CD4-positive, alpha-beta memory T cell (primary cell): ENCODE results near the gene CGNL1. TPM values are rescaled to one million over a fixed set of nuclear protein-coding genes. Genes with fewer than 3 reads are reported as not detected.

Experiments
- CTCF ChIA-PET: fragments of 350-600 bp; sonication (Branson Sonifier 250); formaldehyde crosslinking; loops from one replicate; lab custom pipeline; 2021; ENCODE audit warnings: inconsistent platforms; ENCODE audit not compliant: partially characterized antibody; lab: Charles Lee
- POLR2A ChIA-PET: fragments of 350-600 bp; sonication (Branson Sonifier 250); formaldehyde crosslinking; loops from one replicate; lab custom pipeline; 2021; ENCODE audit not compliant: partially characterized antibody; lab: Charles Lee
- DNase-seq, 5 donors: peaks; one replicate each; pipeline versions ENCODE4 v3.0.0 to v3.0.0-alpha.2; 2020 to 2022; ENCODE audit warnings: mixed read lengths in 1 of 5
- H3K27ac ChIP-seq: one replicate; pipeline ENCODE4 v1.7.0; 2013; ENCODE audit warnings: low read depth, low read length
- H3K27me3 ChIP-seq: 2 replicates; pipeline ENCODE4 v1.7.0; 2013; ENCODE audit warnings: mild to moderate bottlenecking, low read length, moderate library complexity; ENCODE audit not compliant: insufficient read depth
- H3K36me3 ChIP-seq: 2 replicates; pipeline ENCODE4 v1.7.0; 2013; ENCODE audit warnings: mild to moderate bottlenecking, low read length, moderate library complexity; ENCODE audit not compliant: insufficient read depth
- H3K4me1 ChIP-seq: 2 replicates; pipeline ENCODE4 v1.7.0; 2013; ENCODE audit warnings: mild to moderate bottlenecking, low read length, moderate library complexity; ENCODE audit not compliant: insufficient read depth
- H3K4me3 ChIP-seq, 2 donors: one replicate each; pipeline ENCODE4 v1.7.0; 2013; ENCODE audit warnings: low read length in 2 of 2, mild to moderate bottlenecking in 1 of 2
- H3K9me3 ChIP-seq, 2 donors: one replicate each; pipeline ENCODE4 v1.7.0; 2013; ENCODE audit warnings: low read length in 2 of 2, control low read depth in 1 of 2; ENCODE audit not compliant: control insufficient read depth in 1 of 2
- H3K27ac Mint-ChIP-seq, 7 donors: one replicate each; pipeline ENCODE4 v1.8.0; 2020 to 2021; ENCODE audit warnings: mixed read lengths in 7 of 7, mild to moderate bottlenecking in 6 of 7, inconsistent platforms in 3 of 7, moderate library complexity in 3 of 7
- H3K27me3 Mint-ChIP-seq, 2 donors: one replicate each; pipeline ENCODE4 v1.8.0; 2020 to 2021; ENCODE audit warnings: mixed read lengths in 2 of 2
- H3K36me3 Mint-ChIP-seq, 2 donors: one replicate each; pipeline ENCODE4 v1.8.0; 2020 to 2021; ENCODE audit warnings: mixed read lengths in 2 of 2, inconsistent platforms in 1 of 2, mild to moderate bottlenecking in 1 of 2
- H3K4me1 Mint-ChIP-seq, 4 donors: one replicate each; pipeline ENCODE4 v1.8.0; 2020 to 2021; ENCODE audit warnings: mixed read lengths in 4 of 4, mild to moderate bottlenecking in 1 of 4
- H3K4me3 Mint-ChIP-seq, 8 donors: one replicate each; pipeline ENCODE4 v1.8.0; 2020 to 2021; ENCODE audit warnings: mixed read lengths in 8 of 8, mild to moderate bottlenecking in 7 of 8, moderate library complexity in 6 of 8, inconsistent platforms in 3 of 8
- H3K9me3 Mint-ChIP-seq, 8 donors: one replicate each; pipeline ENCODE4 v1.8.0; 2020 to 2021; ENCODE audit warnings: mixed read lengths in 8 of 8, mild to moderate bottlenecking in 5 of 8, inconsistent platforms in 3 of 8, moderate library complexity in 1 of 8
- intact Hi-C: fragments of 100-400 bp; cut with micrococcal nuclease; formaldehyde crosslinking; loops from one replicate; pipeline ENCODE4 v1.15.1; 2023
- polyA plus RNA-seq, 2 donors: library from polyadenylated mRNA; unstranded; fragments of 300-500 nt; fragmentation: Illumina TruSeq; gene quantifications; one replicate each; pipeline ENCODE4 v1.2.3, GENCODE V29; 2021
- total RNA-seq, 2 experiments: library from RNA; stranded (reverse); gene quantifications; one replicate each; pipeline ENCODE4 v1.2.3, GENCODE V29; 2021

The CGNL1 gene
- total and polyA plus RNA-seq, 4 experiments from 2014 or later, result not detected

DNA sequence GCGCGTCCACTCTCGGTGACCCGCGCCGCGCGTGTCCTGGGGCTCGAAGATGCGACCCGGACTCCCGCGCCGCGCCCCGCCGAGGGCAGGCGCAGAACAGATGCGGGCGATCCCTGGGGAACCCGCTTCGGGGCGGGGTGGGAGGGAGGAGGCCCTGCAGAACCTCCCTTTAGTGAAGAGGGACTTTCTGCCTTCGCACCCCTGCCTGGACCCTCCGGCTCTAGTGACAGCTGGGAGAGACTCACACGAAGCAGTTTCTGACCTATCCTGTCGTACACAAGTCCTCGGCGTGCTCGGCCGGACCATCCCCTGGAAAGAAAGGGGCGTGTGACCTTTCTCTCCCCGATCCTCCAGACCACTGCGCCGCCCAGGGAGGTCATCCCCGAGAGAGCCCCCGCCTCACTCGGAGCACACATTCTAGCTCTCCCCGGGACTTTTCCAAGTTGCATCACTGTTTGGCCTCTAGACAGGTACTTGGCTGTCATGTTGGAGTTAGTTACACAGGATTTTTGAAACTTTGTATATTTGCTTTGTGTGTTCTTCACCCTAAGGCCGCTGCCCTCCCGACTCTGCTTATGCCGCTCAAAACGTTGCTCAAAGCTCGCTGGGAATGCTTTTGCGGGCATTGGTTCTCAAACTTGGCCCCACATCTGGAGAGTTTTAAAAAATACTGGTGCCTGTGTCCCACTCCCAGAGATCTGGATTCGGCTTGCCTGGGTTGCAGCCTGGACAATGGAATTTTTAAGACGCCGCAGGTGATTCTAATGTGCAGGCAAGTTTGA is 582 bp downstream of the CGNL1 start:
- peaks cover 10% of the 10 kb centered on the region for H3K27me3 ChIP-seq
- peak overlapping the region in 5 of 8 donors; percentile 31 to 77 (median 59) for H3K4me3 Mint-ChIP-seq
- H3K27ac Mint-ChIP-seq, result no peak overlapping the region
- no peak overlapping the region for H3K4me3 ChIP-seq
- ChIA-PET POLR2A (no interaction called here), CTCF (no interaction called here)
- no peaks in the 10 kb centered on the region for H3K36me3 Mint-ChIP-seq
- H3K36me3 ChIP-seq, result no peaks in the 10 kb centered on the region
- H3K27me3 Mint-ChIP-seq, result peaks cover 39 to 46% of the 10 kb centered on the region in 2 donors
- intact Hi-C loops, result no loop called here
- no peaks in the 10 kb centered on the region for H3K9me3 ChIP-seq
- H3K4me1 ChIP-seq, result no peaks in the 10 kb centered on the region
- H3K27ac ChIP-seq, result no peak overlapping the region
- H3K9me3 Mint-ChIP-seq, result peaks cover 0 to 4% (median 0%) of the 10 kb centered on the region in 8 donors
- DNase-seq, result no peak
- H3K4me1 Mint-ChIP-seq, result peaks cover 4 to 15% (median 10%) of the 10 kb centered on the region in 4 donors

- no peaks in the 10 kb centered on the region for H3K9me3 ChIP-seq
- H3K27me3 ChIP-seq, result peaks cover 10% of the 10 kb centered on the region
- peaks cover 0 to 4% (median 0%) of the 10 kb centered on the region in 8 donors for H3K9me3 Mint-ChIP-seq
- H3K27ac ChIP-seq, result no peak overlapping the region
- H3K36me3 Mint-ChIP-seq, result no peaks in the 10 kb centered on the region
- H3K4me1 ChIP-seq, result no peaks in the 10 kb centered on the region
- peak overlapping the region in 4 of 8 donors; percentile 7 to 77 (median 59) for H3K4me3 Mint-ChIP-seq
- DNase-seq, result no peak
- peaks cover 39 to 46% of the 10 kb centered on the region in 2 donors for H3K27me3 Mint-ChIP-seq
- POLR2A ChIA-PET, result no interaction called here
- H3K36me3 ChIP-seq, result no peaks in the 10 kb centered on the region
- H3K4me1 Mint-ChIP-seq, result peaks cover 4 to 15% (median 10%) of the 10 kb centered on the region in 4 donors
- intact Hi-C loops, result no loop called here
- no peak overlapping the region for H3K27ac Mint-ChIP-seq
- H3K4me3 ChIP-seq, result no peak overlapping the region
- CTCF ChIA-PET, result no interaction called here
Measured at GRCh38 chr15:57377478-57377847, 1.2 kb downstream of the CGNL1 start.

- Mint-ChIP-seq H3K9me3 (peaks cover 0 to 2% (median 0%) of the 10 kb centered on the region in 8 donors), H3K27me3 (peaks cover 38% of the 10 kb centered on the region in 2 donors), H3K4me1 (peaks cover 4 to 15% (median 10%) of the 10 kb centered on the region in 4 donors), H3K4me3 (no peak overlapping the region), H3K36me3 (no peaks in the 10 kb centered on the region), H3K27ac (no peak overlapping the region)
- H3K27ac ChIP-seq, result no peak overlapping the region
- peaks cover 10% of the 10 kb centered on the region for H3K27me3 ChIP-seq
- intact Hi-C loops, result no loop called here
- H3K36me3 ChIP-seq, result no peaks in the 10 kb centered on the region
- CTCF ChIA-PET, result no interaction called here
- DNase-seq, result no peak
- H3K4me3 ChIP-seq, result no peak overlapping the region
- no peaks in the 10 kb centered on the region for H3K4me1 ChIP-seq
- no peaks in the 10 kb centered on the region for H3K9me3 ChIP-seq
- POLR2A ChIA-PET, result no interaction called here
Measured at GRCh38 chr15:57379487-57379886, 3.2 kb downstream of the CGNL1 start.

GRCh38 chr15:57380854-57381253 is 4.5 kb downstream of the CGNL1 start:
- Mint-ChIP-seq H3K4me3 (no peak overlapping the region), H3K4me1 (peaks cover 3 to 12% (median 9%) of the 10 kb centered on the region in 4 donors), H3K36me3 (no peaks in the 10 kb centered on the region), H3K27me3 (peaks cover 30% of the 10 kb centered on the region in 2 donors), H3K27ac (no peak overlapping the region), H3K9me3 (peaks cover 0 to 2% (median 0%) of the 10 kb centered on the region in 8 donors)
- intact Hi-C loops, result no loop called here
- H3K27me3 ChIP-seq, result peaks cover 10% of the 10 kb centered on the region
- H3K4me3 ChIP-seq, result no peak overlapping the region
- CTCF ChIA-PET, result no interaction called here
- no peaks in the 10 kb centered on the region for H3K9me3 ChIP-seq
- no peak for DNase-seq
- POLR2A ChIA-PET, result no interaction called here
- no peaks in the 10 kb centered on the region for H3K36me3 ChIP-seq
- H3K27ac ChIP-seq, result no peak overlapping the region
- no peaks in the 10 kb centered on the region for H3K4me1 ChIP-seq

GRCh38 chr15:57382215-57382614 is 5.9 kb downstream of the CGNL1 start:
- H3K4me1 Mint-ChIP-seq, result peaks cover 0 to 5% (median 2%) of the 10 kb centered on the region in 4 donors

DNA sequence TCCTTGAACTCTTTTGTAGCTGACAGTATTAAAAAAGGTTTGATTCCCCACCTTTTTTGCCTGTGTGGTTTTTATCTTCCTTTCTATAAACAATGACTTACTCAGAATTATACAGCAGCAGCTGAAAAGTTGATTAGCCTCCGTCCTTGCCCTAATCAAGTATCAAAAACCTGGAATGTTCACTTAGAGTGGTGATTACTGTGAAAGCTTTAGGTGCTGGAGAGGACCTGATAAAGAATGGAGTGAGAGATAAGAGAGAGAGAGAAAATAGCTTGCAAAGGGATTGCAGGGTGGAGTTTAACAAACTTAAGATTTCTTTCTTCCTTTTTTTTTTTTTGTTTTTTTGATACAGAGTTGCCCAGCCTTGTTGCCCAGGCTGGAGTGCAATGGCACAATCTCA is 6.7 kb downstream of the CGNL1 start:
- Histone ChIP-seq H3K4me3 (no peak overlapping the region), H3K27me3 (no peaks in the 10 kb centered on the region), H3K27ac (no peak overlapping the region), H3K9me3 (no peaks in the 10 kb centered on the region), H3K4me1 (no peaks in the 10 kb centered on the region), H3K36me3 (no peaks in the 10 kb centered on the region)
- Mint-ChIP-seq H3K27me3 (peaks cover 15 to 20% of the 10 kb centered on the region in 2 donors), H3K36me3 (no peaks in the 10 kb centered on the region), H3K27ac (no peak overlapping the region), H3K9me3 (no peaks in the 10 kb centered on the region), H3K4me3 (no peak overlapping the region), H3K4me1 (no peaks in the 10 kb centered on the region)
- intact Hi-C loops, result no loop called here
- CTCF ChIA-PET, result interaction anchor here (1.0 kb wide), 1 partner anchor 24 kb away, joined by 3 read pairs; no protein-coding TSS in a partner anchor
- DNase-seq, result no peak
- POLR2A ChIA-PET, result no interaction called here

More at GRCh38 chr15:57382215-57382614, 5.9 kb downstream of the CGNL1 start:
- H3K36me3 ChIP-seq, result no peaks in the 10 kb centered on the region
- H3K9me3 ChIP-seq, result no peaks in the 10 kb centered on the region
- ChIA-PET CTCF (interaction anchor here (1.0 kb wide), 1 partner anchor 25 kb away, joined by 3 read pairs; no protein-coding TSS in a partner anchor), POLR2A (no interaction called here)
- H3K4me3 Mint-ChIP-seq, result no peak overlapping the region
- H3K27me3 ChIP-seq, result peaks cover 5% of the 10 kb centered on the region
- H3K27ac Mint-ChIP-seq, result no peak overlapping the region
- H3K9me3 Mint-ChIP-seq, result no peaks in the 10 kb centered on the region
- peaks cover 23 to 26% of the 10 kb centered on the region in 2 donors for H3K27me3 Mint-ChIP-seq
- H3K36me3 Mint-ChIP-seq, result no peaks in the 10 kb centered on the region
- intact Hi-C loops, result no loop called here
- DNase-seq, result no peak
- no peaks in the 10 kb centered on the region for H3K4me1 ChIP-seq
- H3K4me3 ChIP-seq, result no peak overlapping the region
- no peak overlapping the region for H3K27ac ChIP-seq

DNA sequence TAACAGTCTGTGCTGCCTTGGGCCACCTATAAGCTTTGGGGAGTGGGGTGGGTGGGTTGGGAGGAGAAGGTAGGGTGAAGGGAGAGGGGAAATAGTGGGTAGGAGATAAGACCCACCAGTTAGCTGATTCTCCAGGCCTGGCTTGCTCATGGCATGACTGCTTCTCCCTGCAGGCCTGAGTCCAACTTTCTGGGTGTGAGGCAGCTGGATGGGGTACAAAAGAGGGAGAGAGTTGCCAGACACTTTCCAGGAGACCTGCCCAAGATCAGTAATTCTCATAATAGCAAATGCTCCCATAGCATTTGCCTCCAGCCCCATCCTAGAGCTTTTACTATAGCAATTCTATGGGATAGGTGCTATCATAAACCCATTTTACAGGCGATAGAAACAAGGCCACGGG is 7.7 kb downstream of the CGNL1 start:
- ChIA-PET POLR2A (no interaction called here), CTCF (no interaction called here)
- no peak overlapping the region for H3K4me3 ChIP-seq
- intact Hi-C loops, result no loop called here
- no peak for DNase-seq
- Mint-ChIP-seq H3K4me1 (no peaks in the 10 kb centered on the region), H3K27ac (no peak overlapping the region), H3K4me3 (no peak overlapping the region), H3K9me3 (no peaks in the 10 kb centered on the region), H3K27me3 (peaks cover 13 to 15% of the 10 kb centered on the region in 2 donors), H3K36me3 (no peaks in the 10 kb centered on the region)
- no peaks in the 10 kb centered on the region for H3K27me3 ChIP-seq
- no peak overlapping the region for H3K27ac ChIP-seq
- H3K9me3 ChIP-seq, result no peaks in the 10 kb centered on the region
- H3K4me1 ChIP-seq, result no peaks in the 10 kb centered on the region
- no peaks in the 10 kb centered on the region for H3K36me3 ChIP-seq
